Measurements from ENCODE around the gene TMEM217.
"Not testable (repeated sequence)": the region's sequence is repeated elsewhere in the genome, so short reads cannot be mapped to it uniquely, and the experiment has no call there.

The TMEM217 gene

GRCh38 chr6:37180610-37181009, 77.3 kb downstream of the TMEM217 start:
- H3K36me3 ChIP-seq (ENCODE audit: insufficient read depth, low read length); H3K9me3 ChIP-seq (ENCODE audit: control insufficient read depth, insufficient read depth, low read length); H3K9ac ChIP-seq (ENCODE audit: low read depth, low read length); H3K4me1 ChIP-seq (ENCODE audit: insufficient read depth, low read length): not testable (repeated sequence)

- H3K4me1 ChIP-seq (ENCODE audit: insufficient read depth, low read length): no peaks in the 10 kb centered on the region
- no peak overlapping the region for H3K9ac ChIP-seq (ENCODE audit: low read depth, low read length)
- H3K9me3 ChIP-seq (ENCODE audit: control insufficient read depth, insufficient read depth, low read length): no peaks in the 10 kb centered on the region
- peaks cover 3% of the 10 kb centered on the region; the same call in 1 of the 2 replicates for H3K36me3 ChIP-seq (ENCODE audit: insufficient read depth, low read length)
These were observed 77.9 kb downstream of the TMEM217 start for GRCh38 chr6:37180075-37180474.

GRCh38 chr6:37177935-37178517, 79.9 kb downstream of the TMEM217 start:
- Histone ChIP-seq H3K9ac (ENCODE audit: low read depth, low read length) (no peak overlapping the region), H3K36me3 (ENCODE audit: insufficient read depth, low read length) (peaks cover 22% of the 10 kb centered on the region), H3K4me1 (ENCODE audit: insufficient read depth, low read length) (peaks cover 10% of the 10 kb centered on the region), H3K9me3 (ENCODE audit: control insufficient read depth, insufficient read depth, low read length) (no peaks in the 10 kb centered on the region)

GRCh38 chr6:37177077-37177934, 80.6 kb downstream of the TMEM217 start:
- peaks cover 30% of the 10 kb centered on the region for H3K36me3 ChIP-seq (ENCODE audit: insufficient read depth, low read length)
- H3K9me3 ChIP-seq (ENCODE audit: control insufficient read depth, insufficient read depth, low read length): no peaks in the 10 kb centered on the region
- peaks cover 15% of the 10 kb centered on the region for H3K4me1 ChIP-seq (ENCODE audit: insufficient read depth, low read length)
- H3K9ac ChIP-seq (ENCODE audit: low read depth, low read length): no peak overlapping the region

GRCh38 chr6:37176268-37177076, 81.5 kb downstream of the TMEM217 start:
- H3K36me3 ChIP-seq (ENCODE audit: insufficient read depth, low read length): peaks cover 33% of the 10 kb centered on the region
- no peak overlapping the region for H3K9ac ChIP-seq (ENCODE audit: low read depth, low read length)
- no peaks in the 10 kb centered on the region for H3K9me3 ChIP-seq (ENCODE audit: control insufficient read depth, insufficient read depth, low read length)
- peaks cover 15% of the 10 kb centered on the region for H3K4me1 ChIP-seq (ENCODE audit: insufficient read depth, low read length)

- Histone ChIP-seq H3K4me1 (ENCODE audit: insufficient read depth, low read length) (peaks cover 15% of the 10 kb centered on the region), H3K9me3 (ENCODE audit: control insufficient read depth, insufficient read depth, low read length) (no peaks in the 10 kb centered on the region), H3K9ac (ENCODE audit: low read depth, low read length) (no peak overlapping the region), H3K36me3 (ENCODE audit: insufficient read depth, low read length) (peaks cover 38% of the 10 kb centered on the region)
These were observed 82.3 kb downstream of the TMEM217 start for GRCh38 chr6:37175332-37176267.

- H3K4me1 ChIP-seq (ENCODE audit: insufficient read depth, low read length): peaks cover 15% of the 10 kb centered on the region
- H3K9ac ChIP-seq (ENCODE audit: low read depth, low read length): no peak overlapping the region
- H3K9me3 ChIP-seq (ENCODE audit: control insufficient read depth, insufficient read depth, low read length): no peaks in the 10 kb centered on the region
- peaks cover 38% of the 10 kb centered on the region for H3K36me3 ChIP-seq (ENCODE audit: insufficient read depth, low read length)
These were observed 83.2 kb downstream of the TMEM217 start for GRCh38 chr6:37174515-37175331.

GRCh38 chr6:37174196-37174514, 83.8 kb downstream of the TMEM217 start:
- no peak overlapping the region for H3K9ac ChIP-seq (ENCODE audit: low read depth, low read length)
- peaks cover 38% of the 10 kb centered on the region for H3K36me3 ChIP-seq (ENCODE audit: insufficient read depth, low read length)
- no peaks in the 10 kb centered on the region for H3K9me3 ChIP-seq (ENCODE audit: control insufficient read depth, insufficient read depth, low read length)
- peaks cover 15% of the 10 kb centered on the region for H3K4me1 ChIP-seq (ENCODE audit: insufficient read depth, low read length)

GRCh38 chr6:37173493-37174195, 84.3 kb downstream of the TMEM217 start:
- Histone ChIP-seq H3K36me3 (ENCODE audit: insufficient read depth, low read length) (peaks cover 38% of the 10 kb centered on the region), H3K9me3 (ENCODE audit: control insufficient read depth, insufficient read depth, low read length) (no peaks in the 10 kb centered on the region), H3K9ac (ENCODE audit: low read depth, low read length) (no peak overlapping the region), H3K4me1 (ENCODE audit: insufficient read depth, low read length) (peaks cover 15% of the 10 kb centered on the region)

- H3K4me1 ChIP-seq (ENCODE audit: insufficient read depth, low read length): peaks cover 20% of the 10 kb centered on the region
- H3K9me3 ChIP-seq (ENCODE audit: control insufficient read depth, insufficient read depth, low read length): no peaks in the 10 kb centered on the region
- peak overlapping the region; percentile 82; the same call in 1 of the 2 replicates for H3K9ac ChIP-seq (ENCODE audit: low read depth, low read length)
- H3K36me3 ChIP-seq (ENCODE audit: insufficient read depth, low read length): peaks cover 38% of the 10 kb centered on the region
These were observed 84.9 kb downstream of the TMEM217 start for GRCh38 chr6:37172912-37173492.

GRCh38 chr6:37171970-37172812, 85.8 kb downstream of the TMEM217 start:
- peak overlapping the region; percentile 82 for H3K9ac ChIP-seq (ENCODE audit: low read depth, low read length)
- peaks cover 22% of the 10 kb centered on the region for H3K4me1 ChIP-seq (ENCODE audit: insufficient read depth, low read length)
- peaks cover 38% of the 10 kb centered on the region for H3K36me3 ChIP-seq (ENCODE audit: insufficient read depth, low read length)
- H3K9me3 ChIP-seq (ENCODE audit: control insufficient read depth, insufficient read depth, low read length): no peaks in the 10 kb centered on the region
